HCT116 (cell line): ENCODE results near the gene CASQ1. TPM values are rescaled to one million over a fixed set of nuclear protein-coding genes. Genes with fewer than 3 reads are reported as not detected.

Experiments used
- ATAC-seq: fragments of 200-7000 bp; cut with Tn5 transposase; 2 replicates; pipeline ENCODE4 v1.9.1; 2020; ENCODE audit warnings: mild to moderate bottlenecking, moderate library complexity
- BruUV-seq: library from RNA; stranded (reverse); fragments of 400-500 nt; replicated peaks from 2 replicates; lab custom pipeline; 2021; lab: Mats Ljungman, UMichigan
- CTCF ChIA-PET: fragments of 300-600 bp; sonication (Branson Sonifier 250); formaldehyde crosslinking; loops from one replicate; lab custom pipeline; 2021; ENCODE audit warnings: antibody characterized with exemption; lab: Charles Lee
- POLR2A ChIA-PET: fragments of 300-600, 350-600 bp; sonication (Branson Sonifier 250); formaldehyde crosslinking; loops from one replicate; lab custom pipeline; 2021; ENCODE audit warnings: antibody characterized with exemption; lab: Charles Lee
- RAD21 ChIA-PET, 2 experiments: fragments of 300-600 bp; sonication (Branson Sonifier 250); formaldehyde crosslinking; loops; one replicate each; lab custom pipeline; 2023; ENCODE audit warnings: low total read pairs in 2 of 2; ENCODE audit not compliant: uncharacterized antibody in 2 of 2, unreplicated experiment in 2 of 2, low non-redundant PET in 1 of 2; lab: Charles Lee
- DNase-seq: peaks from one replicate; pipeline ENCODE4 v3.0.0-alpha.2; 2010; ENCODE audit warnings: low read depth, low spot score
- H2AFZ ChIP-seq: fragments of 200-600 bp; shearing (Covaris generic), sonication (generic); 2 replicates; pipeline ENCODE4 v1.6.1; 2017; ENCODE audit warnings: low read depth, mixed run types, mixed read lengths, antibody characterized with exemption, low read length; ENCODE audit not compliant: poor library complexity, severe bottlenecking
- H3K27ac ChIP-seq: 2 replicates; pipeline ENCODE4 v1.5.1; 2012; ENCODE audit warnings: low read depth, low read length
- H3K27me3 ChIP-seq: fragments of 200-600 bp; sonication (generic); 2 replicates; pipeline ENCODE4 v1.6.1; 2016; ENCODE audit warnings: mixed run types, low read length, mixed read lengths; ENCODE audit not compliant: insufficient read depth
- H3K36me3 ChIP-seq, 2 experiments: fragments of 200-500 bp in 1 of 2; fragments of 200-600 bp in 1 of 2; sonication (Bioruptor generic) in 1 of 2; sonication (generic) in 1 of 2; 2 replicates each; pipeline versions ENCODE4 v1.5.1 to v1.6.1; 2014 to 2016; ENCODE audit warnings: low read length in 2 of 2, inconsistent platforms in 1 of 2, mixed read lengths in 1 of 2, mixed run types in 1 of 2; ENCODE audit not compliant: insufficient read depth in 2 of 2, control insufficient read depth in 1 of 2
- H3K4me1 ChIP-seq, 2 experiments: fragments of 200-600 bp in 1 of 2; sonication (generic) in 1 of 2; 2 replicates each; pipeline versions ENCODE4 v1.5.1 to v1.6.1; 2012 to 2017; ENCODE audit warnings: low read length in 2 of 2, inconsistent platforms in 1 of 2, mild to moderate bottlenecking in 1 of 2, mixed read lengths in 1 of 2, mixed run types in 1 of 2, moderate library complexity in 1 of 2; ENCODE audit not compliant: insufficient read depth in 2 of 2, control insufficient read depth in 1 of 2
- H3K4me2 ChIP-seq: fragments of 200-600 bp; sonication (generic); 2 replicates; pipeline ENCODE4 v1.6.1; 2017; ENCODE audit warnings: mixed run types, low read length, mixed read lengths
- H3K4me3 ChIP-seq, 2 experiments: fragments of 200-600 bp in 1 of 2; sonication (generic) in 1 of 2; replicated peaks in 1 of 2; 2 replicates each; pipeline ENCODE4 v1.5.1; 2011 to 2016; ENCODE audit warnings: low read length in 2 of 2, control low read depth in 1 of 2, low read depth in 1 of 2, mild to moderate bottlenecking in 1 of 2, mixed read lengths in 1 of 2, mixed run types in 1 of 2
- H3K79me2 ChIP-seq: fragments of 200-600 bp; sonication (generic); 2 replicates; pipeline ENCODE4 v1.6.1; 2017; ENCODE audit warnings: mild to moderate bottlenecking, mixed run types, low read length, moderate library complexity, mixed read lengths; ENCODE audit not compliant: insufficient read depth
- H3K9ac ChIP-seq: fragments of 200-600 bp; sonication (generic); 2 replicates; pipeline ENCODE4 v1.6.1; 2016; ENCODE audit warnings: low read length, mixed read lengths
- H3K9me2 ChIP-seq: fragments of 200-600 bp; sonication (generic), shearing (Covaris generic); 2 replicates; pipeline ENCODE4 v1.6.1; 2017; ENCODE audit warnings: mixed run types, mild to moderate bottlenecking, moderate library complexity; ENCODE audit not compliant: insufficient read depth
- H3K9me3 ChIP-seq, 2 experiments: fragments of 200-500 bp in 1 of 2; fragments of 200-600 bp in 1 of 2; sonication (Bioruptor generic) in 1 of 2; sonication (generic) in 1 of 2; 2 replicates each; pipeline ENCODE4 v1.6.1; 2014 to 2017; ENCODE audit warnings: low read length in 2 of 2, mixed read lengths in 2 of 2, inconsistent platforms in 1 of 2, low read depth in 1 of 2, mild to moderate bottlenecking in 1 of 2, mixed run types in 1 of 2, moderate library complexity in 1 of 2; ENCODE audit not compliant: control insufficient read depth in 1 of 2, insufficient read depth in 1 of 2
- H4K20me1 ChIP-seq: fragments of 200-600 bp; sonication (generic), shearing (Covaris generic); 2 replicates; pipeline ENCODE4 v1.6.1; 2017; ENCODE audit warnings: mixed run types, mild to moderate bottlenecking, moderate library complexity; ENCODE audit not compliant: insufficient read depth
- CEBPB ChIP-seq: IDR thresholded peaks from 2 replicates; pipeline ENCODE4 v1.6.1; 2012; ENCODE audit warnings: low read depth
- ELF1 ChIP-seq: IDR thresholded peaks from 2 replicates; pipeline ENCODE4 v1.6.1; 2012; ENCODE audit warnings: low read depth, borderline replicate concordance
- EZH2 ChIP-seq: fragments of 200-600 bp; sonication (generic); IDR thresholded peaks from 2 replicates; pipeline ENCODE4 v1.6.1; 2017; ENCODE audit warnings: antibody characterized with exemption, mixed run types
- EZH2phosphoT487 ChIP-seq: fragments of 200-600 bp; IDR thresholded peaks from 2 replicates; pipeline ENCODE4 v1.6.1; 2018; ENCODE audit warnings: antibody characterized with exemption, borderline replicate concordance
- FOSL1 ChIP-seq: IDR thresholded peaks from 2 replicates; pipeline ENCODE4 v1.6.1; 2012; ENCODE audit warnings: low read depth
- POLR2A ChIP-seq: IDR thresholded peaks from 2 replicates; pipeline ENCODE4 v1.7.0; 2011; ENCODE audit warnings: borderline replicate concordance; ENCODE audit not compliant: insufficient read depth, insufficient read length; ENCODE audit errors: extremely low read depth
- POLR2AphosphoS5 ChIP-seq: IDR thresholded peaks from 2 replicates; pipeline ENCODE4 v1.6.1; 2011; ENCODE audit warnings: mild to moderate bottlenecking, low read depth, low read length, moderate library complexity
- SP1 ChIP-seq: IDR thresholded peaks from 2 replicates; pipeline ENCODE4 v1.6.1; 2012; ENCODE audit warnings: low read depth
- SRF ChIP-seq: IDR thresholded peaks from 2 replicates; pipeline ENCODE4 v1.6.1; 2012; ENCODE audit warnings: low read depth
- YY1 ChIP-seq: IDR thresholded peaks from 2 replicates; pipeline ENCODE4 v1.6.1; 2011; ENCODE audit warnings: low read length, low read depth, moderate library complexity, mild to moderate bottlenecking; ENCODE audit not compliant: insufficient replicate concordance; ENCODE audit errors: extremely low read depth
- ZFX ChIP-seq: fragments of 450-650 bp; IDR thresholded peaks from 2 replicates; pipeline ENCODE4 v1.6.1; 2017
- ZNF274 ChIP-seq: fragments of 200-500 bp; sonication (Bioruptor generic); IDR thresholded peaks from 2 replicates; pipeline ENCODE4 v1.6.1; 2014; ENCODE audit warnings: mild to moderate bottlenecking, low read depth, low read length, inconsistent platforms
- intact Hi-C: fragments of 100-400 bp; cut with micrococcal nuclease; formaldehyde crosslinking; loops from 2 replicates; pipeline ENCODE4 v1.10.0; 2022
- total RNA-seq: library from RNA; stranded (reverse); gene quantifications from one replicate; pipeline ENCODE4 v1.2.1, GENCODE V29; 2021; ENCODE audit not compliant: unreplicated experiment
- TF ChIP-seq, protein P1 (sequence below): IDR thresholded peaks from 2 replicates; pipeline ENCODE4 v1.6.1; 2012; ENCODE audit warnings: low read depth
- TF ChIP-seq, protein P2 (sequence below): IDR thresholded peaks from 2 replicates; pipeline ENCODE4 v1.6.1; 2012

The CASQ1 gene
- total RNA-seq, 1 experiment from 2014 or later = not detected

DNA sequence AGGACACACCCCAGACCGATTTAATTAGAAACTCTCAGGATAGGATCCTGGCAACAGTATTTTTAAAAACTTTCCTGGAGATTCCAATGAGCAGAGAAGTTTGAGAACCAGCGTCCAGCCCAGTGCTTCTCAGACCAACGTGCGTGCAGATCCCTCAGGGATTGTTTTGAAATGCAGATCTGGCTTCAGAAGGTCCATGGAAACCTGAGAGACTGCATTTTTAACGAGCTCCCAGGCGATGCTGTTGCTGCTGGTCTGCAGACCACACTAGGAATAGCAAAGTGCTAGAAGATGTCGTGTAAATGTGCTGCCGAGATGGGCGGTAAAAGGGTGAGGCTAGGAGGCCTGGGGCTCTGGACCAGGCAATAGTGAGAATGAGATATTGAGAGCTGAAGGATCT, 18.4 kb upstream of the CASQ1 start:
- Histone ChIP-seq H3K9ac (no peak overlapping the region), H3K9me3 (no peaks in the 10 kb centered on the region), H3K27me3 (no peaks in the 10 kb centered on the region; the same call in 1 of the 2 replicates), H3K4me1 (no peaks in the 10 kb centered on the region), H3K36me3 (no peaks in the 10 kb centered on the region), H3K9me2 (no peaks in the 10 kb centered on the region), H4K20me1 (no peaks in the 10 kb centered on the region), H2AFZ (no peak overlapping the region), H3K79me2 (no peaks in the 10 kb centered on the region), H3K4me2 (no peak overlapping the region), H3K4me3 (no peak overlapping the region), H3K27ac (no peak overlapping the region)
- BruUV-seq = no TSS peak
- ATAC-seq = no peak
- ChIA-PET RAD21 (no interaction called here), POLR2A (no interaction called here), CTCF (no interaction called here)
- intact Hi-C loops = no loop called here
- TF ChIP-seq POLR2A = no peak
- TF ChIP-seq, protein P1, sequence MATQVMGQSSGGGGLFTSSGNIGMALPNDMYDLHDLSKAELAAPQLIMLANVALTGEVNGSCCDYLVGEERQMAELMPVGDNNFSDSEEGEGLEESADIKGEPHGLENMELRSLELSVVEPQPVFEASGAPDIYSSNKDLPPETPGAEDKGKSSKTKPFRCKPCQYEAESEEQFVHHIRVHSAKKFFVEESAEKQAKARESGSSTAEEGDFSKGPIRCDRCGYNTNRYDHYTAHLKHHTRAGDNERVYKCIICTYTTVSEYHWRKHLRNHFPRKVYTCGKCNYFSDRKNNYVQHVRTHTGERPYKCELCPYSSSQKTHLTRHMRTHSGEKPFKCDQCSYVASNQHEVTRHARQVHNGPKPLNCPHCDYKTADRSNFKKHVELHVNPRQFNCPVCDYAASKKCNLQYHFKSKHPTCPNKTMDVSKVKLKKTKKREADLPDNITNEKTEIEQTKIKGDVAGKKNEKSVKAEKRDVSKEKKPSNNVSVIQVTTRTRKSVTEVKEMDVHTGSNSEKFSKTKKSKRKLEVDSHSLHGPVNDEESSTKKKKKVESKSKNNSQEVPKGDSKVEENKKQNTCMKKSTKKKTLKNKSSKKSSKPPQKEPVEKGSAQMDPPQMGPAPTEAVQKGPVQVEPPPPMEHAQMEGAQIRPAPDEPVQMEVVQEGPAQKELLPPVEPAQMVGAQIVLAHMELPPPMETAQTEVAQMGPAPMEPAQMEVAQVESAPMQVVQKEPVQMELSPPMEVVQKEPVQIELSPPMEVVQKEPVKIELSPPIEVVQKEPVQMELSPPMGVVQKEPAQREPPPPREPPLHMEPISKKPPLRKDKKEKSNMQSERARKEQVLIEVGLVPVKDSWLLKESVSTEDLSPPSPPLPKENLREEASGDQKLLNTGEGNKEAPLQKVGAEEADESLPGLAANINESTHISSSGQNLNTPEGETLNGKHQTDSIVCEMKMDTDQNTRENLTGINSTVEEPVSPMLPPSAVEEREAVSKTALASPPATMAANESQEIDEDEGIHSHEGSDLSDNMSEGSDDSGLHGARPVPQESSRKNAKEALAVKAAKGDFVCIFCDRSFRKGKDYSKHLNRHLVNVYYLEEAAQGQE = no peak
- TF ChIP-seq, protein P2, sequence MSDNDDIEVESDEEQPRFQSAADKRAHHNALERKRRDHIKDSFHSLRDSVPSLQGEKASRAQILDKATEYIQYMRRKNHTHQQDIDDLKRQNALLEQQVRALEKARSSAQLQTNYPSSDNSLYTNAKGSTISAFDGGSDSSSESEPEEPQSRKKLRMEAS = no peak
- no peak for TF ChIP-seq CEBPB
- no peak for TF ChIP-seq ZFX
- no peak for TF ChIP-seq EZH2phosphoT487
- no peak for TF ChIP-seq SP1
- TF ChIP-seq YY1 = no peak
- no peak for TF ChIP-seq ZNF274
- no peak for TF ChIP-seq EZH2
- no peak for TF ChIP-seq ELF1
- TF ChIP-seq FOSL1 = no peak
- TF ChIP-seq SRF = no peak
- TF ChIP-seq POLR2AphosphoS5 = no peak
- no peak for DNase-seq
